ENCODE results near the gene NDUFA3. TPM values are rescaled to one million over a fixed set of nuclear protein-coding genes. Genes with fewer than 3 reads are reported as not detected.

The NDUFA3 gene
- polyA plus RNA-seq, 3 donors = 46.4 to 396 (median 333) TPM

- no peak overlapping the region for H3K4me2 ChIP-seq (replicated peaks; ENCODE audit: extremely low read depth, low read length, poor library complexity, severe bottlenecking)
- no peaks in the 10 kb centered on the region for H3K36me3 ChIP-seq (replicated peaks in 1 of 2; ENCODE audit: control insufficient read depth in 1 of 2, insufficient read depth in 2 of 2, low read length in 2 of 2)
- intact Hi-C loops (cut with micrococcal nuclease) = no loop called here
- peaks cover 0 to 9% (median 7%) of the 10 kb centered on the region in 7 donors for H3K9me3 Mint-ChIP-seq
- H4K20me1 ChIP-seq (ENCODE audit: insufficient read depth, low read length) = no peaks in the 10 kb centered on the region
- DNase-seq = no peak
- H3K36me3 Mint-ChIP-seq = peaks cover 0 to 7% of the 10 kb centered on the region in 2 donors
- TF ChIP-seq CTCF (IDR thresholded peaks at IDR 0.05) = no peak
- H3K9ac ChIP-seq (ENCODE audit: insufficient read depth, low read length, poor library complexity, severe bottlenecking) = no peak overlapping the region
- 89% methylated on average over 8 of the region's 10 CpGs for WGBS (ENCODE audit: insufficient coverage)
- H3K4me1 ChIP-seq (ENCODE audit: control insufficient read depth in 1 of 2, insufficient read depth in 2 of 2, low read length in 2 of 2) = peaks cover 18 to 25% of the 10 kb centered on the region in 2 donors
- no peaks in the 10 kb centered on the region for H3K79me2 ChIP-seq (ENCODE audit: insufficient read depth, low read length)
- H3K4me3 ChIP-seq (replicated peaks in 1 of 3; ENCODE audit: low read depth in 2 of 3, low read length in 3 of 3) = no peak overlapping the region
- H3K27ac Mint-ChIP-seq = peak overlapping the region in 1 of 7 donors; percentile 61
- H3K4me3 Mint-ChIP-seq = no peak overlapping the region
- H3K27ac ChIP-seq (ENCODE audit: low read depth in 1 of 2, low read length in 2 of 2) = no peak overlapping the region
- peaks cover 0 to 8% of the 10 kb centered on the region in 2 donors for H3K9me3 ChIP-seq (replicated peaks in 1 of 2; ENCODE audit: control insufficient read depth in 1 of 2, insufficient read depth in 1 of 2, low read length in 2 of 2)
- H2AFZ ChIP-seq (ENCODE audit: insufficient read depth, low read depth, low read length, poor library complexity, severe bottlenecking) = no peak overlapping the region
- no peaks in the 10 kb centered on the region for H3K27me3 Mint-ChIP-seq (ENCODE audit: low read depth in 3 of 3)
- peaks cover 18% of the 10 kb centered on the region for H3K4me1 Mint-ChIP-seq
- no peaks in the 10 kb centered on the region for H3K27me3 ChIP-seq (ENCODE audit: control insufficient read depth in 2 of 2, insufficient read depth in 2 of 2, low read length in 2 of 2)
Observed at GRCh38 chr19:54073829-54074228, 28.8 kb upstream of the NDUFA3 start.

- WGBS (ENCODE audit: insufficient coverage) = 98% methylated on average over 5 of the region's 9 CpGs
Observed at GRCh38 chr19:54074851-54075250, 27.8 kb upstream of the NDUFA3 start.

More at GRCh38 chr19:54074851-54075250, 27.8 kb upstream of the NDUFA3 start:
- Histone ChIP-seq H4K20me1 (ENCODE audit: insufficient read depth, low read length) (no peaks in the 10 kb centered on the region), H3K4me2 (replicated peaks; ENCODE audit: extremely low read depth, low read length, poor library complexity, severe bottlenecking) (no peak overlapping the region), H3K9ac (ENCODE audit: insufficient read depth, low read length, poor library complexity, severe bottlenecking) (no peak overlapping the region), H3K27ac (ENCODE audit: low read depth in 1 of 2, low read length in 2 of 2) (no peak overlapping the region), H3K4me1 (ENCODE audit: control insufficient read depth in 1 of 2, insufficient read depth in 2 of 2, low read length in 2 of 2) (peaks cover 18 to 25% of the 10 kb centered on the region in 2 donors), H3K9me3 (replicated peaks in 1 of 2; ENCODE audit: control insufficient read depth in 1 of 2, insufficient read depth in 1 of 2, low read length in 2 of 2) (peaks cover 0 to 1% of the 10 kb centered on the region in 2 donors), H3K79me2 (ENCODE audit: insufficient read depth, low read length) (no peaks in the 10 kb centered on the region), H3K36me3 (replicated peaks in 1 of 2; ENCODE audit: control insufficient read depth in 1 of 2, insufficient read depth in 2 of 2, low read length in 2 of 2) (no peaks in the 10 kb centered on the region), H3K27me3 (ENCODE audit: control insufficient read depth in 2 of 2, insufficient read depth in 2 of 2, low read length in 2 of 2) (no peaks in the 10 kb centered on the region), H2AFZ (ENCODE audit: insufficient read depth, low read depth, low read length, poor library complexity, severe bottlenecking) (no peak overlapping the region), H3K4me3 (replicated peaks in 1 of 3; ENCODE audit: low read depth in 2 of 3, low read length in 3 of 3) (no peak overlapping the region)
- Mint-ChIP-seq H3K4me3 (no peak overlapping the region), H3K4me1 (peaks cover 18% of the 10 kb centered on the region), H3K9me3 (peaks cover 0 to 6% (median 2%) of the 10 kb centered on the region in 7 donors), H3K36me3 (peaks cover 0 to 3% of the 10 kb centered on the region in 2 donors), H3K27me3 (ENCODE audit: low read depth in 3 of 3) (no peaks in the 10 kb centered on the region), H3K27ac (no peak overlapping the region)
- intact Hi-C loops (cut with micrococcal nuclease) = no loop called here
- DNase-seq = no peak
- TF ChIP-seq CTCF (IDR thresholded peaks at IDR 0.05) = no peak
